WI38 (cell line): Measurements from ENCODE around the gene HMCN2.

Source experiments
- H3K4me3 ChIP-seq: 2 replicates; pipeline ENCODE4 v1.5.1; 2011; ENCODE audit warnings: low read depth, mild to moderate bottlenecking, control low read depth, low read length
- TF ChIP-seq, protein P1 (sequence below): IDR thresholded peaks from 2 replicates; pipeline ENCODE4 v1.5.1; 2012; ENCODE audit warnings: low read depth, mild to moderate bottlenecking, control low read depth, low read length

The HMCN2 gene

DNA sequence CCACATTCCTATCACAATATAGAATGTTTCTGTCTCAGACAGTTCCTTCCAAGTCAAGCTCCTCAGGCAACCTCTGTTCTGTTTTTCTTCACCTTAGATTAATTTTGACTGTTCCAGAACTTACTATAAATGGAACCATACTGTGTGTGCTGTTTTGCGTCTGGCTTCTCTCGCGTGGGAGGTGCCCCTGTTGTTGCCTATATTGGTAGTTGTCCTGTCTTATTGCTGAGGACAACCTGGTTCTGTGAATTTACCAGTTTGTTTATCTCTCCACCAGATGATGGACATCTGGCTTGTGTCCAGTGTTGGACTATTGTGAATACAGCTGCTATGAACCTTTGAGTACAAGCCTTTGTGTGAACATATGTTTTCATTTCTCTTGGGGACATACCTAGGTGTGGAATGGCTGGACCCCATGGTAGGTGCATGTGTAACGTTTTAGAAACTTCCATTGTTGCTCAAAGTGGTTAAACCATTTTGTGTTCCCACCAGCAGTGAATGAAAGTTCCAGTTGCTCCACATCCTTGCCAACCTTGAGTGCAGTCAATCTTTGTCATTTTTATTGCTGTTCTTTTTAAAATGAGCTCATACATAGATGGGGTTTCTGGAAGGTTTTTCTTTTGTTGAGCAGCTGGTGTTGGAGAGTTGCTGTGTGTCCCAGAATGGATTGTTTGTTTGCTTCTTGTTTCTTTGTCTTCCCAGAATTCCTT is 18.1 kb downstream of the HMCN2 start:
- no peak overlapping the region for H3K4me3 ChIP-seq
- TF ChIP-seq, protein P1, sequence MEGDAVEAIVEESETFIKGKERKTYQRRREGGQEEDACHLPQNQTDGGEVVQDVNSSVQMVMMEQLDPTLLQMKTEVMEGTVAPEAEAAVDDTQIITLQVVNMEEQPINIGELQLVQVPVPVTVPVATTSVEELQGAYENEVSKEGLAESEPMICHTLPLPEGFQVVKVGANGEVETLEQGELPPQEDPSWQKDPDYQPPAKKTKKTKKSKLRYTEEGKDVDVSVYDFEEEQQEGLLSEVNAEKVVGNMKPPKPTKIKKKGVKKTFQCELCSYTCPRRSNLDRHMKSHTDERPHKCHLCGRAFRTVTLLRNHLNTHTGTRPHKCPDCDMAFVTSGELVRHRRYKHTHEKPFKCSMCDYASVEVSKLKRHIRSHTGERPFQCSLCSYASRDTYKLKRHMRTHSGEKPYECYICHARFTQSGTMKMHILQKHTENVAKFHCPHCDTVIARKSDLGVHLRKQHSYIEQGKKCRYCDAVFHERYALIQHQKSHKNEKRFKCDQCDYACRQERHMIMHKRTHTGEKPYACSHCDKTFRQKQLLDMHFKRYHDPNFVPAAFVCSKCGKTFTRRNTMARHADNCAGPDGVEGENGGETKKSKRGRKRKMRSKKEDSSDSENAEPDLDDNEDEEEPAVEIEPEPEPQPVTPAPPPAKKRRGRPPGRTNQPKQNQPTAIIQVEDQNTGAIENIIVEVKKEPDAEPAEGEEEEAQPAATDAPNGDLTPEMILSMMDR = no peak

DNA sequence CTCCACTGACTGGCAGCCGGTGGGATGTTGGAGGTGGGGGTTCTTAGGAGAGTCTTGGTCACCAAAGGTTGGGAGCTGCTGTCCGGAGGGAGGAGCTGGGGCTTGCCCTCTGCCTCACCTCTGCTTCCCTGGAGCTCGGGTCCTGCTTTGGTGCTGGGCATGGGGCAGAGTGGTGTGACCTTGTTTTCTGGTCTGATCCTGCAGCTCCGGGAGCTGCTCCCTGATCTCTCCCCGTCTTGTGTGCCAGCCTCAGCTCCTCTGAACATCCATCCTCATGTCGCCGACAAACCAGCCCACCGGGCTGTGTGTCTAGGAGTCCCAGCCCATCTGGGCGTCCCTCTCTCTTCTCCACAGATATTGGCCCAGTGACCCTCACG is 18.7 kb downstream of the HMCN2 start:
- TF ChIP-seq, protein P1 = no peak
- H3K4me3 ChIP-seq = no peak overlapping the region

DNA sequence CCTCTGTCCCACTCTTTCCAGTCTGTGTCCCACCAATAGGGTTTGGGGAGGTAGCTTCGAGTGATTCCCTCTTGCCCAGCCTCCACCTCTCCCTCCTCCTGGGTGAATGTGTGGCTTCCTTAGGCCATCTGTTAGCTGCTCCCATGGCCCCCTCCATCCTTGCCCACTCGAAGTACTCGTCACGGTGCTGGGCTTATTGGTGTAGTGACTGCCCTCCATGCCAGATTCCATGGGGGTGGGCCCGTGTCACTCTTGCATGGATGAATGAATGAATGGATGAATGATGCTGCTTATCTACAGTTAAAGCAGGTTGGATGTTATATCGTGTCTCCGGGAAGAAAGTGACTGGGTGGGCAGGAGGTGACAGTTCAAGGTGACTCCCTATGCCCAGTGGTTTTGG is 19.1 kb downstream of the HMCN2 start:
- TF ChIP-seq, protein P1 = no peak
- no peak overlapping the region for H3K4me3 ChIP-seq

DNA sequence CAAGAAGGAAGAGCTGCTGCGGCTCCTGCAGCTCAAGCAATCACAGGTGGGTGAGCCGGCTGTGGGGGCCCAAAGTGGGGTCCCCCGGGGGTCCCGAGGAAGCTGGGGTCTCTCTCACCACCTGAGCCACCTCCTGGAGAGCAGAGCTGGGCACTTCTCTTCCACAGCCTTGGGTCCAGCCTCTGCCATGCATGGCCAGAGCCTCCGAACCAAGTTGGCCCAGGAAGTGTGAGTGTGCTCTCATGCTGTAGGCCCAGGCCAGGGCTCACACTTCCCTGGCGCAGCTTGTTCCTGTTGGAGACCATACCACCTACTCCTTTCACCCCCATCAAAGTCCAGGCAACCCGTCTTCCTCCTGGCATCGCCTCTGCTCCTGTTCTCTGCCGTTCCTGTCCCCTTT is 19.7 kb downstream of the HMCN2 start:
- no peak overlapping the region for H3K4me3 ChIP-seq
- TF ChIP-seq, protein P1 = no peak

DNA sequence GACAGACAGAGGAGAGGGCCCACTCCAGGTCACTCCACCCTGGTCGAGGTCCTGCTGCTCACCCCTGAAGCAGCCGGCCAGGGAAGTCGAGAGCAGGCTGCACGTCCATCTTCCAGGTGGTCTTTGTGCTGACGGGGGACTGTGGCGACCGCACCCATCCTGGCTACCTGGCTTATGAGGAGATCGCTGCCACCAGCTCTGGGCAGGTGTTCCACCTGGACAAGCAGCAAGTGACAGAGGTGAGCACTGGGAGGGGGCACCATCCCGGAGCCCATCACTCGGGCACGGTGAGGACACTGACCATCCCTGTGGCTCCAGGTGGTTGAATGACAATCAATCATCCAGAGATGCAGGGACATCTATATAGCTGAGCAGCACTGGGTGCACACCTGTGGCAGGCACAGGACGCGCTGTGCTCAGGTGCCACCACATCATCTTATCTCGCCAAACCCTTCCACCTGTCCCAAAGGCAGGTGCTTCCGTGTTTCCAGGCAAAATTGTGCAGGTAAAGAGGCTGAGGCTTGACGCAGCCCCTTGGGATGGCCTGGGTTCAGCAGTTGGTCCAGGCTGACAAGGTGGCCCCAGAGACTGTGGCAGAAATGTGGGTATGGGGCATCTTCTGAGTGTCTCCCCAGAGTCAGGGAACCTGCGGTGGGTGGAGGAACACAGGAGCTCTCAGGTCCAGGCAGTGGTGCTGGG is 20.7 kb downstream of the HMCN2 start:
- TF ChIP-seq, protein P1 = no peak
- no peak overlapping the region for H3K4me3 ChIP-seq

DNA sequence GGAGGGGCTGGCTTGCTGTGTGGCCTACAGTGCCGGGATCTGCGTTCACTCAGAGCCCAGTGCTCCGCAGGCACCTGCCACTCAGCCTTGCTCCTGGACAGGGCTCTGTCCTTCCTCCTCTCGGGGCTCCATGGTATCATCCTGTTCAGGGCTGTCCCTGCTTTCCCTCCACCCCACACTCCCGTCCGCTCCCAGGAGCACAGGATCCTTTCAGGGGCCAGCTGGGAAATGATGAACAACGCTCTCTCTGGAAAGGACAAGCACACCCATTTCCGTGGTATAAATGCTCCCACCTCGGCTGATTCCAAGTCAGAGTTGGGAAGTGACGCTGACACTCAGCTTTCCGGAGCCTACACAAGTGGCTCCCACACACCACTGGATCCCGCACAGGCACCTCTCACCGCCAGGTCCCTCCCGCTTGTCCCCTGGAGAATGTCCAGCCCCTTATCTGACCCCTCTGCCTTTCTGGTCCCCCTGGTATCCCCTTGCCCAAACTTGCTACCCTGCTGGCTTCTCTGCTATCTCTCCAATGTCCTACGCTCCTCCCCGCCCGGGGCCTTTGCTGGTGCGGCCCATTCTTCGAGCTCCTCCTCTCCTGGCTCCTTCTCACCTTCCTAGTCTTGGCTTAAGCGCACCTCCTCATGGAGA is 21.3 kb downstream of the HMCN2 start:
- TF ChIP-seq, protein P1 = no peak
- H3K4me3 ChIP-seq = no peak overlapping the region

DNA sequence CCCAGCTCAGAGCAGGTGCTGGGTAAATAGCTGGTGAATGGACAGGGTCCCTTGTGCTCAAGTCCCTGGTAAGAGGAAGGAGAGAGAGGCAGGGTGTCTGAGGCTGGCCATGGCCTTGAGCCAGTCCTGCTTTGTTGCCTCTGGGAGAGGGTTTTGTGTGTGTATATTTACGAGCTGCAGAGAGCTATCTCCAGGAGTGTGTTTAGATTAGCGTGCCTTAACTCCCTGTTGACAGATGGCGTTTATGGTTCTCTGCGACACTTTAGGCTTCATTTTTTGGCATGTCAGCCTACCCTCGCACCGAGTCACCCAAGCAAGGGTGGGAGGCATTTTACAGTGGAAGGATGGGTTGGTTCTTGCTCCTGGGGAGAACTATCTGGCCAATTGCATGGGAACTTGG is 22.2 kb downstream of the HMCN2 start:
- H3K4me3 ChIP-seq = no peak overlapping the region
- TF ChIP-seq, protein P1 = no peak
